Small intestine (tissue), 7 donors: ENCODE results near the gene GNA15. TPM values are rescaled to one million over a fixed set of nuclear protein-coding genes. Genes with fewer than 3 reads are reported as not detected.

Source experiments
- DNase-seq, 2 donors: peaks; one replicate each; pipeline versions ENCODE4 v3.0.0 to v3.0.0-alpha.2; 2013
- FAIRE-seq: peaks from 2 replicates; lab custom pipeline; 2012; peaks lifted over from hg19 to GRCh38; lab: Jason Lieb, UNC
- H3K27ac ChIP-seq, 3 donors: one replicate each; pipeline ENCODE4 v1.5.1; 2013; ENCODE audit warnings: low read length in 2 of 3, mild to moderate bottlenecking in 2 of 3, control low read depth in 1 of 3, inconsistent platforms in 1 of 3, low read depth in 1 of 3, moderate library complexity in 1 of 3
- H3K27me3 ChIP-seq, 3 donors: one replicate each; pipeline ENCODE4 v1.6.1; 2013; ENCODE audit warnings: low read length in 3 of 3, inconsistent platforms in 1 of 3; ENCODE audit not compliant: control insufficient read depth in 3 of 3, insufficient read depth in 3 of 3
- H3K36me3 ChIP-seq, 3 donors: one replicate each; pipeline ENCODE4 v1.6.1; 2013; ENCODE audit warnings: low read length in 3 of 3, inconsistent platforms in 1 of 3, low read depth in 1 of 3, mild to moderate bottlenecking in 1 of 3, moderate library complexity in 1 of 3; ENCODE audit not compliant: control insufficient read depth in 3 of 3, insufficient read depth in 2 of 3
- H3K4me1 ChIP-seq, 3 donors: one replicate each; pipeline ENCODE4 v1.6.1; 2013; ENCODE audit warnings: low read length in 2 of 3, inconsistent platforms in 1 of 3, low read depth in 1 of 3, mild to moderate bottlenecking in 1 of 3, moderate library complexity in 1 of 3; ENCODE audit not compliant: control insufficient read depth in 3 of 3, insufficient read depth in 2 of 3
- H3K4me3 ChIP-seq, 3 donors: one replicate each; pipeline ENCODE4 v1.5.1; 2013; ENCODE audit warnings: low read length in 3 of 3, control low read depth in 1 of 3, inconsistent platforms in 1 of 3, low read depth in 1 of 3, mild to moderate bottlenecking in 1 of 3, moderate library complexity in 1 of 3
- H3K9me3 ChIP-seq, 2 donors: one replicate each; pipeline ENCODE4 v1.6.1; 2013; ENCODE audit warnings: low read depth in 1 of 2, low read length in 1 of 2; ENCODE audit not compliant: control insufficient read depth in 2 of 2, insufficient read depth in 1 of 2
- WGBS, 3 donors: extraction: QIAGEN DNeasy Blood & Tissue Kit; methylation state at CpG; one replicate each; pipeline ENCODE4 v1.1.7; 2013; 5-methylcytosine and 5-hydroxymethylcytosine counted together
- polyA plus RNA-seq, 4 donors: library from polyadenylated mRNA; stranded (reverse) in 3 of 4; unstranded in 1 of 4; fragments of 200-250 nt in 3 of 4; fragments of 120-200 nt in 1 of 4; gene quantifications; one replicate each; pipeline versions ENCODE4 v1.2.1 to v1.2.3, GENCODE V29; 2013
- donor health status: healthy with polysubstance abuse.
- donor health status: control.
- donor health status: control.
- donor health status: Bipolar disorder and iron deficiency.
- donor health status: healthy.

The GNA15 gene
- polyA plus RNA-seq, 4 donors: 0.67 to 2.1 (median 1.7) TPM

- peak; percentile 63 to 76 for DNase-seq
- Histone ChIP-seq H3K9me3 (no peaks in the 10 kb centered on the region), H3K4me3 (peak overlapping the region; percentile 36 to 98 (median 96)), H3K36me3 (peaks cover 0 to 75% (median 0%) of the 10 kb centered on the region in 3 donors), H3K4me1 (peaks cover 0 to 53% (median 6%) of the 10 kb centered on the region in 3 donors), H3K27ac (peak overlapping the region; percentile 91 to 98 (median 94)), H3K27me3 (no peaks in the 10 kb centered on the region)
- 10 to 59% (median 17%) methylated on average over 17 to 24 of the region's 24 CpGs for WGBS, 3 donors
- FAIRE-seq: no peak
Measured at GRCh38 chr19:3097442-3097871, 38.4 kb upstream of the GNA15 start.

- WGBS, 3 donors: 19 to 29% (median 28%) methylated on average over 18 of the region's 18 CpGs
- H3K4me3 ChIP-seq: peak overlapping the region in 2 of 3 donors; percentile 96 to 98
- DNase-seq: peak in 1 of 2 donors; percentile 64
- H3K36me3 ChIP-seq: peaks cover 0 to 81% (median 0%) of the 10 kb centered on the region in 3 donors
- H3K4me1 ChIP-seq: peaks cover 0 to 58% (median 6%) of the 10 kb centered on the region in 3 donors
- no peaks in the 10 kb centered on the region for H3K27me3 ChIP-seq
- no peaks in the 10 kb centered on the region for H3K9me3 ChIP-seq
- peak overlapping the region; percentile 91 to 98 (median 94) for H3K27ac ChIP-seq
- no peak for FAIRE-seq
Measured at GRCh38 chr19:3098141-3098514, 37.7 kb upstream of the GNA15 start.

- H3K4me1 ChIP-seq: peaks cover 0 to 58% (median 6%) of the 10 kb centered on the region in 3 donors
- peak; percentile 60 to 72 for DNase-seq
Measured at GRCh38 chr19:3098515-3099346, 37.1 kb upstream of the GNA15 start.

GRCh38 chr19:3099347-3100145 lies 36.3 kb upstream of the GNA15 start:
- H3K27me3 ChIP-seq: no peaks in the 10 kb centered on the region
- H3K9me3 ChIP-seq: no peaks in the 10 kb centered on the region
- peak overlapping the region; percentile 91 to 98 (median 94) for H3K27ac ChIP-seq
- H3K4me1 ChIP-seq: peaks cover 0 to 63% (median 6%) of the 10 kb centered on the region in 3 donors
- DNase-seq: no peak
- 28 to 67% (median 40%) methylated on average over 28 to 29 of the region's 29 CpGs for WGBS, 3 donors
- peak overlapping the region in 2 of 3 donors; percentile 96 to 98 for H3K4me3 ChIP-seq
- H3K36me3 ChIP-seq: peaks cover 0 to 86% (median 0%) of the 10 kb centered on the region in 3 donors
- no peak for FAIRE-seq

More at GRCh38 chr19:3098515-3099346, 37.1 kb upstream of the GNA15 start:
- H3K9me3 ChIP-seq: no peaks in the 10 kb centered on the region
- WGBS, 3 donors: 8 to 19% (median 11%) methylated on average over 40 of the region's 40 CpGs
- H3K27me3 ChIP-seq: no peaks in the 10 kb centered on the region
- no peak for FAIRE-seq
- H3K27ac ChIP-seq: peak overlapping the region; percentile 91 to 98 (median 94)
- H3K4me3 ChIP-seq: peak overlapping the region; percentile 30 to 98 (median 96)
- peaks cover 0 to 81% (median 0%) of the 10 kb centered on the region in 3 donors for H3K36me3 ChIP-seq

- H3K36me3 ChIP-seq: peaks cover 0 to 87% (median 0%) of the 10 kb centered on the region in 3 donors
- no peak for DNase-seq
- no peak for FAIRE-seq
- peaks cover under 1 to 70% (median 6%) of the 10 kb centered on the region in 3 donors for H3K4me1 ChIP-seq
- no peaks in the 10 kb centered on the region for H3K27me3 ChIP-seq
- H3K27ac ChIP-seq: peak overlapping the region in 2 of 3 donors; percentile 94 to 98
- peak overlapping the region in 1 of 3 donors; percentile 12 for H3K4me3 ChIP-seq
- no peaks in the 10 kb centered on the region for H3K9me3 ChIP-seq
- WGBS, 3 donors: 54 to 74% (median 60%) methylated on average over 14 of the region's 14 CpGs
Measured at GRCh38 chr19:3100331-3100730, 35.5 kb upstream of the GNA15 start.

- WGBS, 3 donors: 64 to 74% (median 72%) methylated on average over 25 to 34 of the region's 34 CpGs
- FAIRE-seq (no peak), DNase-seq (no peak)
- Histone ChIP-seq H3K4me3 (peak overlapping the region in 1 of 3 donors; percentile 12), H3K27me3 (no peaks in the 10 kb centered on the region), H3K9me3 (no peaks in the 10 kb centered on the region), H3K27ac (peak overlapping the region in 2 of 3 donors; percentile 94 to 98), H3K4me1 (peaks cover 3 to 77% (median 6%) of the 10 kb centered on the region in 3 donors), H3K36me3 (peaks cover 0 to 87% (median 3%) of the 10 kb centered on the region in 3 donors)
Measured at GRCh38 chr19:3100747-3101730, 34.8 kb upstream of the GNA15 start.

GRCh38 chr19:3102239-3103140 lies 33.3 kb upstream of the GNA15 start:
- Histone ChIP-seq H3K4me1 (peaks cover 3 to 84% (median 5%) of the 10 kb centered on the region in 3 donors), H3K36me3 (peaks cover 0 to 86% (median 3%) of the 10 kb centered on the region in 3 donors), H3K27me3 (no peaks in the 10 kb centered on the region), H3K9me3 (no peaks in the 10 kb centered on the region), H3K27ac (peak overlapping the region in 2 of 3 donors; percentile 25 to 63), H3K4me3 (peak overlapping the region in 1 of 3 donors; percentile 12)
- WGBS, 3 donors: 69 to 81% (median 75%) methylated on average over 33 to 34 of the region's 34 CpGs
- FAIRE-seq: no peak
- DNase-seq: no peak
